HepG2 (cell line): ENCODE results near the gene CTU2. TPM values are rescaled to one million over a fixed set of nuclear protein-coding genes. Genes with fewer than 3 reads are reported as not detected.
A peak's percentile ranks its signal among the peaks of the same experiment; 100 is the strongest.

Experiments
- CBX2 ChIP-seq, 2 experiments: fragments of 200-600 bp in 1 of 2; sonication (generic); formaldehyde crosslinking in 1 of 2; IDR thresholded peaks; 2 replicates each; pipeline versions ENCODE4 v1.7.0 to v1.8.1; 2018 to 2022; ENCODE audit warnings: low read depth in 2 of 2, low read length in 1 of 2, mild to moderate bottlenecking in 1 of 2, missing genetic modification reagents in 1 of 2
- FOXK1 ChIP-seq: sonication (generic); formaldehyde crosslinking; IDR thresholded peaks from 2 replicates; pipeline ENCODE4 v1.4.0; 2020; ENCODE audit warnings: low read depth, missing genetic modification reagents, borderline replicate concordance
- HDAC2 ChIP-seq: sonication (generic); formaldehyde crosslinking; IDR thresholded peaks from 2 replicates; pipeline ENCODE4 v1.4.0; 2020; ENCODE audit warnings: missing genetic modification reagents
- HIC2 ChIP-seq: sonication (generic); formaldehyde crosslinking; IDR thresholded peaks from 2 replicates; pipeline ENCODE4 v1.9.0; 2022; ENCODE audit warnings: low read depth, missing genetic modification reagents
- HIVEP1 ChIP-seq: sonication (generic); formaldehyde crosslinking; IDR thresholded peaks from 2 replicates; pipeline ENCODE4 v1.4.0; 2020; ENCODE audit warnings: mild to moderate bottlenecking, missing genetic modification reagents
- HMGXB4 ChIP-seq, 2 experiments: sonication (generic) in 1 of 2; formaldehyde crosslinking in 1 of 2; IDR thresholded peaks; 2 replicates each; pipeline versions ENCODE4 v1.4.0 to v1.6.1; 2018 to 2020; ENCODE audit warnings: missing genetic modification reagents in 2 of 2, borderline replicate concordance in 1 of 2, low read depth in 1 of 2, mild to moderate bottlenecking in 1 of 2, missing biosample characterization in 1 of 2
- HOXA5 ChIP-seq: sonication (generic); formaldehyde crosslinking; IDR thresholded peaks from 2 replicates; pipeline ENCODE4 v1.4.0; 2020; ENCODE audit warnings: missing genetic modification reagents
- ISL2 ChIP-seq: sonication (generic); formaldehyde crosslinking; IDR thresholded peaks from 2 replicates; pipeline ENCODE4 v1.5.0; 2020; ENCODE audit warnings: missing genetic modification reagents
- MLLT10 ChIP-seq: sonication (generic); formaldehyde crosslinking; IDR thresholded peaks from 2 replicates; pipeline ENCODE4 v1.4.0; 2020; ENCODE audit warnings: missing genetic modification reagents
- MLXIP ChIP-seq: sonication (generic); formaldehyde crosslinking; IDR thresholded peaks from 2 replicates; pipeline ENCODE4 v1.9.0; 2021; ENCODE audit warnings: missing genetic modification reagents, borderline replicate concordance
- NFRKB ChIP-seq: fragments of 450-650 bp; IDR thresholded peaks from 2 replicates; pipeline ENCODE4 v1.6.1; 2017
- NR2F2 ChIP-seq: IDR thresholded peaks from 2 replicates; pipeline ENCODE4 v1.6.1; 2012; ENCODE audit warnings: low read depth, inconsistent platforms, borderline replicate concordance
- PPARG ChIP-seq: conservative IDR thresholded peaks from 2 replicates; pipeline ENCODE4 v1.6.1; 2016; ENCODE audit warnings: missing biosample characterization, missing genetic modification reagents
- RCOR2 ChIP-seq: IDR thresholded peaks from 2 replicates; pipeline ENCODE4 v1.6.1; 2016; ENCODE audit warnings: missing biosample characterization, missing genetic modification reagents
- SOX5 ChIP-seq: IDR thresholded peaks from 2 replicates; pipeline ENCODE4 v1.6.1; 2016; ENCODE audit warnings: borderline replicate concordance
- SP1 ChIP-seq, 2 experiments: fragments of 450-650 bp in 1 of 2; sonication (generic) in 1 of 2; formaldehyde crosslinking in 1 of 2; IDR thresholded peaks; 2 replicates each; pipeline versions ENCODE4 v1.4.0 to v1.6.1; 2016 to 2020; ENCODE audit warnings: missing genetic modification reagents in 1 of 2
- TERF1 ChIP-seq: sonication (generic); formaldehyde crosslinking; IDR thresholded peaks from 2 replicates; pipeline ENCODE4 v1.8.0; 2022; ENCODE audit warnings: mild to moderate bottlenecking, missing genetic modification reagents, moderate library complexity
- ZNF136 ChIP-seq: sonication (generic); formaldehyde crosslinking; IDR thresholded peaks from 2 replicates; pipeline ENCODE4 v1.8.1; 2022; ENCODE audit warnings: low read depth, mild to moderate bottlenecking, moderate library complexity, missing genetic modification reagents
- ZNF17 ChIP-seq: sonication (generic); formaldehyde crosslinking; IDR thresholded peaks from 2 replicates; pipeline ENCODE4 v1.5.0; 2020; ENCODE audit warnings: mild to moderate bottlenecking, missing genetic modification reagents
- ZNF580 ChIP-seq: IDR thresholded peaks from 2 replicates; pipeline ENCODE4 v1.6.1; 2016; ENCODE audit warnings: low read depth, borderline replicate concordance
- ZNF768 ChIP-seq: sonication (generic); formaldehyde crosslinking; IDR thresholded peaks from 2 replicates; pipeline ENCODE4 v1.4.0; 2020; ENCODE audit warnings: missing genetic modification reagents
- polyA plus RNA-seq, 8 experiments: library from polyadenylated mRNA; depleted of rRNA in 3 of 8; stranded (reverse) in 7 of 8; unstranded in 1 of 8; fragments of >200 nt; fragmentation: Illumina TruSeq in 4 of 8; extraction: Trizol in 4 of 8; gene quantifications; 2 replicates each; pipeline versions ENCODE4 v1.2.1 to v1.2.3, GENCODE V29; 2011 to 2016; ENCODE audit warnings: low read depth in 4 of 8, missing spikeins in 1 of 8, mixed read lengths in 1 of 8; ENCODE audit not compliant: insufficient read depth in 1 of 8
- total RNA-seq, 5 experiments: library from RNA; depleted of rRNA; stranded (reverse); fragments of >200 nt; fragmentation: Illumina TruSeq; extraction: Trizol; gene quantifications; 2 replicates each; pipeline ENCODE4 v1.2.3, GENCODE V29; 2016; ENCODE audit warnings: low read depth in 1 of 5

CTU2 gene
- total and polyA plus RNA-seq, 2 of the 13 experiments (the other 11 are each of a cell fraction or from before 2014, with no cell fraction given), result 13.3 to 21.9 TPM

- TF ChIP-seq HIC2 (CRISPR knock-in tag) (no peak), SP1 (IDR thresholded peaks at IDR 0.05) (no peak), SP1 (CRISPR knock-in tag; IDR thresholded peaks at IDR 0.05) (no peak; the same call in 1 of the 2 replicates), HDAC2 (CRISPR knock-in tag) (no peak), CBX2 (IDR thresholded peaks at IDR 0.05; ENCODE audit: low read depth, low read length) (no peak), CBX2 (CRISPR knock-in tag; IDR thresholded peaks at IDR 0.05; ENCODE audit: low read depth) (no peak), TERF1 (CRISPR knock-in tag) (no peak), ISL2 (CRISPR knock-in tag) (no peak), NR2F2 (peak; percentile 64; the same call in 1 of the 2 replicates), FOXK1 (no peak), HIVEP1 (CRISPR knock-in tag) (no peak), PPARG (CRISPR knock-in tag) (no peak), NFRKB (no peak), ZNF580 (CRISPR knock-in tag) (peak; percentile 60; the same call in 1 of the 2 replicates), RCOR2 (CRISPR knock-in tag) (no peak), HMGXB4 (CRISPR knock-in tag; IDR thresholded peaks at IDR 0.05; ENCODE audit: borderline replicate concordance in 1 of 2, low read depth in 1 of 2) (0 out of 4 replicates have a peak, but pooled peaks of 1 of the 2 experiments have one; percentile 30), HOXA5 (CRISPR knock-in tag) (0 out of 2 replicates have a peak, but pooled peaks have one; percentile 63), MLXIP (CRISPR knock-in tag) (no peak), ZNF768 (no peak), ZNF17 (no peak), ZNF136 (no peak), SOX5 (CRISPR knock-in tag) (no peak), MLLT10 (CRISPR knock-in tag) (no peak)
Observed at GRCh38 chr16:88743693-88744576, 37.6 kb downstream of the CTU2 start (continued).
